ENCODE results near the gene GM2A. TPM values are rescaled to one million over a fixed set of nuclear protein-coding genes. Genes with fewer than 3 reads are reported as not detected.

The GM2A gene
- total and polyA plus RNA-seq, 9 of the 15 experiments (the other 6 are each of a cell fraction or from before 2014, with no cell fraction given), result 5.8 to 36.0 (median 10.0) TPM

DNA sequence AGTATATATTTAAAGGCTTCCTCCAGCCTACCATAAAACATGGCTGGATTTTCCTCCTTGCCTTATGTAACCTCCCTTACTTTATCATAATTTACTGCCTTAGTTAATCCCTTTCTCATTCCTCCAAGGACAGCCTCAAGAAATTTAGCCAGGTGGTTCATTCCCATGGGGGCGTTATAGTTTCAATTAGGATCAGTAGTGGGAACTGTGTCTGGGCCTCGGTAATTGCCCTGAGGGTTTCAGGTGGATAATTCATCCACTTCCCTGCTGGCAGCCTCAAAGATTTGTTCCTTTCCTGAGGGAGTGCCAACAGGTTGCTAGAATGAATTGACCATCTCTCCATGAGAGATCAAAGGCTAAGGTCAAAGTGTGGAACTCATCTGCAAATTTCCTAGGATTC lies 4.3 kb upstream of the GM2A start:
- WGBS (ENCODE audit: insufficient coverage, low coverage, missing lambda C conversion rate), result 4% methylated on average over 2 of the region's 2 CpGs
- intact Hi-C loops (cut with micrococcal nuclease), result no loop called here
- no peak for DNase-seq (ENCODE audit: extremely low read depth in 1 of 4, low spot score in 3 of 4)
- Histone ChIP-seq H3K9me1 (ENCODE audit: control insufficient read depth, insufficient read depth, low read length) (no peaks in the 10 kb centered on the region), H3K79me2 (ENCODE audit: control insufficient read depth, insufficient read depth, low read length) (no peaks in the 10 kb centered on the region; the same call in 2 of the 3 replicates), H3K4me1 (replicated peaks in 1 of 2; ENCODE audit: control insufficient read depth in 2 of 2, insufficient read depth in 2 of 2, low read length in 2 of 2) (peaks cover 9 to 11% of the 10 kb centered on the region in 2 experiments), H2AFZ (ENCODE audit: low read depth, low read length) (no peak overlapping the region), H3K4me2 (ENCODE audit: insufficient read depth, low read length) (no peak overlapping the region), H3K27ac (ENCODE audit: extremely low read depth, low read depth, low read length) (no peak overlapping the region), H3K9ac (ENCODE audit: insufficient read depth in 1 of 2, low read depth in 2 of 2, low read length in 2 of 2) (no peak overlapping the region), H3K36me3 (ENCODE audit: control insufficient read depth, insufficient read depth, low read length) (no peaks in the 10 kb centered on the region), H3K27me3 (ENCODE audit: control insufficient read depth in 2 of 2, insufficient read depth in 2 of 2, low read length in 2 of 2) (no peaks in the 10 kb centered on the region), H3K9me3 (replicated peaks; ENCODE audit: control insufficient read depth, insufficient read depth, low read depth, low read length) (no peaks in the 10 kb centered on the region), H3K4me3 (no peak overlapping the region), H4K20me1 (replicated peaks; ENCODE audit: control insufficient read depth, insufficient read depth, low read length) (no peaks in the 10 kb centered on the region)
- FAIRE-seq, result no peak
- TF ChIP-seq, protein P1, sequence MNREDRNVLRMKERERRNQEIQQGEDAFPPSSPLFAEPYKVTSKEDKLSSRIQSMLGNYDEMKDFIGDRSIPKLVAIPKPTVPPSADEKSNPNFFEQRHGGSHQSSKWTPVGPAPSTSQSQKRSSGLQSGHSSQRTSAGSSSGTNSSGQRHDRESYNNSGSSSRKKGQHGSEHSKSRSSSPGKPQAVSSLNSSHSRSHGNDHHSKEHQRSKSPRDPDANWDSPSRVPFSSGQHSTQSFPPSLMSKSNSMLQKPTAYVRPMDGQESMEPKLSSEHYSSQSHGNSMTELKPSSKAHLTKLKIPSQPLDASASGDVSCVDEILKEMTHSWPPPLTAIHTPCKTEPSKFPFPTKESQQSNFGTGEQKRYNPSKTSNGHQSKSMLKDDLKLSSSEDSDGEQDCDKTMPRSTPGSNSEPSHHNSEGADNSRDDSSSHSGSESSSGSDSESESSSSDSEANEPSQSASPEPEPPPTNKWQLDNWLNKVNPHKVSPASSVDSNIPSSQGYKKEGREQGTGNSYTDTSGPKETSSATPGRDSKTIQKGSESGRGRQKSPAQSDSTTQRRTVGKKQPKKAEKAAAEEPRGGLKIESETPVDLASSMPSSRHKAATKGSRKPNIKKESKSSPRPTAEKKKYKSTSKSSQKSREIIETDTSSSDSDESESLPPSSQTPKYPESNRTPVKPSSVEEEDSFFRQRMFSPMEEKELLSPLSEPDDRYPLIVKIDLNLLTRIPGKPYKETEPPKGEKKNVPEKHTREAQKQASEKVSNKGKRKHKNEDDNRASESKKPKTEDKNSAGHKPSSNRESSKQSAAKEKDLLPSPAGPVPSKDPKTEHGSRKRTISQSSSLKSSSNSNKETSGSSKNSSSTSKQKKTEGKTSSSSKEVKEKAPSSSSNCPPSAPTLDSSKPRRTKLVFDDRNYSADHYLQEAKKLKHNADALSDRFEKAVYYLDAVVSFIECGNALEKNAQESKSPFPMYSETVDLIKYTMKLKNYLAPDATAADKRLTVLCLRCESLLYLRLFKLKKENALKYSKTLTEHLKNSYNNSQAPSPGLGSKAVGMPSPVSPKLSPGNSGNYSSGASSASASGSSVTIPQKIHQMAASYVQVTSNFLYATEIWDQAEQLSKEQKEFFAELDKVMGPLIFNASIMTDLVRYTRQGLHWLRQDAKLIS (CRISPR knock-in tag; IDR thresholded peaks at IDR 0.05), result no peak
- TF ChIP-seq SAP30 (IDR thresholded peaks at IDR 0.05; ENCODE audit: borderline replicate concordance, insufficient read depth, low read depth, low read length, poor library complexity, severe bottlenecking) (no peak), KDM5B (IDR thresholded peaks at IDR 0.05; ENCODE audit: insufficient replicate concordance, low read depth, low read length) (no peak), POLR3G (IDR thresholded peaks at IDR 0.05; ENCODE audit: extremely low read depth, insufficient read length, insufficient replicate concordance) (no peak), SMC3 (conservative IDR thresholded peaks at IDR 0.05; ENCODE audit: insufficient read depth, low read depth, low read length) (no peak), ZNF274 (IDR thresholded peaks at IDR 0.05; ENCODE audit: borderline replicate concordance, low read depth, low read length) (no peak)
- TF ChIP-seq, protein P2, sequence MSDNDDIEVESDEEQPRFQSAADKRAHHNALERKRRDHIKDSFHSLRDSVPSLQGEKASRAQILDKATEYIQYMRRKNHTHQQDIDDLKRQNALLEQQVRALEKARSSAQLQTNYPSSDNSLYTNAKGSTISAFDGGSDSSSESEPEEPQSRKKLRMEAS (CRISPR knock-in tag; IDR thresholded peaks at IDR 0.05), result no peak
- TF ChIP-seq, protein P3, sequence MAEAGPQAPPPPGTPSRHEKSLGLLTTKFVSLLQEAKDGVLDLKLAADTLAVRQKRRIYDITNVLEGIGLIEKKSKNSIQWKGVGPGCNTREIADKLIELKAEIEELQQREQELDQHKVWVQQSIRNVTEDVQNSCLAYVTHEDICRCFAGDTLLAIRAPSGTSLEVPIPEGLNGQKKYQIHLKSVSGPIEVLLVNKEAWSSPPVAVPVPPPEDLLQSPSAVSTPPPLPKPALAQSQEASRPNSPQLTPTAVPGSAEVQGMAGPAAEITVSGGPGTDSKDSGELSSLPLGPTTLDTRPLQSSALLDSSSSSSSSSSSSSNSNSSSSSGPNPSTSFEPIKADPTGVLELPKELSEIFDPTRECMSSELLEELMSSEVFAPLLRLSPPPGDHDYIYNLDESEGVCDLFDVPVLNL (CRISPR knock-in tag; IDR thresholded peaks at IDR 0.05; ENCODE audit: low read depth), result no peak
- ATAC-seq, result no peak
- BruUV-seq (replicated peaks), result no TSS peak
- in situ Hi-C loops (cut with MboI), result no loop called here
- CTCF ChIA-PET (ENCODE audit: low intra/inter-chr PET ratio), result no interaction called here
- POLR2A ChIA-PET, result no interaction called here
